Ascending aorta (tissue), 2 donors: ENCODE measurements around the gene INKA2. TPM values are rescaled to one million over a fixed set of nuclear protein-coding genes. Genes with fewer than 3 reads are reported as not detected.
A peak's percentile ranks its signal among the peaks of the same experiment; 100 is the strongest.

Experiments
- DNase-seq, 2 donors: peaks; one replicate each; pipeline ENCODE4 v3.0.0-alpha.2; 2019; ENCODE audit warnings: low spot score in 2 of 2
- H3K27ac ChIP-seq, 2 donors: fragments of 200-600 bp; sonication (generic); one replicate each; pipeline ENCODE4 v1.5.1; 2016 to 2017; ENCODE audit warnings: mild to moderate bottlenecking in 1 of 2
- H3K27me3 ChIP-seq: fragments of 200-600 bp; sonication (generic); one replicate; pipeline ENCODE4 v1.5.1; 2017
- H3K36me3 ChIP-seq, 2 donors: fragments of 200-600 bp; sonication (generic); one replicate each; pipeline ENCODE4 v1.5.1; 2016
- H3K4me1 ChIP-seq, 2 donors: fragments of 200-600 bp; sonication (generic); one replicate each; pipeline ENCODE4 v1.5.1; 2016 to 2017; ENCODE audit warnings: mild to moderate bottlenecking in 1 of 2
- H3K4me3 ChIP-seq, 2 donors: fragments of 200-600 bp; sonication (generic); one replicate each; pipeline ENCODE4 v1.5.1; 2016 to 2017; ENCODE audit warnings: mild to moderate bottlenecking in 1 of 2
- H3K9me3 ChIP-seq, 2 donors: fragments of 200-600 bp; sonication (generic); one replicate each; pipeline ENCODE4 v1.5.1; 2016
- CTCF ChIP-seq, 3 experiments: fragments of 200-600 bp in 2 of 3; fragments of 450-650 bp in 1 of 3; sonication (generic) in 2 of 3; IDR thresholded peaks; one replicate each; pipeline ENCODE4 v1.5.1; 2016 to 2019; ENCODE audit warnings: antibody characterized with exemption in 3 of 3, mild to moderate bottlenecking in 1 of 3, moderate library complexity in 1 of 3
- intact Hi-C: fragments of 100-400 bp; cut with DNase I; formaldehyde crosslinking; loops from one replicate; pipeline ENCODE4 v1.15.1; 2023
- total RNA-seq: library from RNA; depleted of rRNA; stranded (reverse); fragments of >200 nt; gene quantifications from one replicate; pipeline ENCODE4 v1.1.0, GENCODE V29; 2016

INKA2 gene
- total RNA-seq, 1 donor from 2014 or later, result not detected

- no peak for TF ChIP-seq CTCF (IDR thresholded peaks at IDR 0.05)
- Histone ChIP-seq H3K9me3 (no peaks in the 10 kb centered on the region), H3K4me3 (no peak overlapping the region), H3K36me3 (peaks cover 0 to 14% of the 10 kb centered on the region in 2 donors), H3K27ac (no peak overlapping the region), H3K27me3 (no peaks in the 10 kb centered on the region), H3K4me1 (peaks cover 0 to 7% of the 10 kb centered on the region in 2 donors)
- DNase-seq, result no peak
- intact Hi-C loops, result no loop called here
Observed at GRCh38 chr1:111723091-111723806, 15.9 kb downstream of the INKA2 start.

GRCh38 chr1:111720977-111721786 lies 18.0 kb downstream of the INKA2 start:
- no peak for DNase-seq
- H3K36me3 ChIP-seq, result peaks cover 0 to 8% of the 10 kb centered on the region in 2 donors
- H3K9me3 ChIP-seq, result no peaks in the 10 kb centered on the region
- no peaks in the 10 kb centered on the region for H3K27me3 ChIP-seq
- H3K4me3 ChIP-seq, result no peak overlapping the region
- peak overlapping the region in 1 of 2 donors; percentile 33 for H3K27ac ChIP-seq
- intact Hi-C loops, result no loop called here
- peaks cover 0 to 7% of the 10 kb centered on the region in 2 donors for H3K4me1 ChIP-seq
- no peak for TF ChIP-seq CTCF (IDR thresholded peaks at IDR 0.05)

GRCh38 chr1:111720274-111720976 lies 18.8 kb downstream of the INKA2 start:
- intact Hi-C loops, result no loop called here
- Histone ChIP-seq H3K4me3 (no peak overlapping the region), H3K27ac (peak overlapping the region; percentile 33 to 67), H3K9me3 (no peaks in the 10 kb centered on the region), H3K36me3 (peaks cover 0 to 8% of the 10 kb centered on the region in 2 donors), H3K4me1 (peaks cover 0 to 7% of the 10 kb centered on the region in 2 donors), H3K27me3 (no peaks in the 10 kb centered on the region)
- TF ChIP-seq CTCF (IDR thresholded peaks at IDR 0.05), result no peak
- DNase-seq, result no peak

- intact Hi-C loops, result no loop called here
Observed at GRCh38 chr1:111719674-111720132, 19.5 kb downstream of the INKA2 start.

More at GRCh38 chr1:111719674-111720132, 19.5 kb downstream of the INKA2 start:
- Histone ChIP-seq H3K27me3 (no peaks in the 10 kb centered on the region), H3K9me3 (no peaks in the 10 kb centered on the region), H3K4me3 (no peak overlapping the region), H3K4me1 (peaks cover 0 to 7% of the 10 kb centered on the region in 2 donors), H3K27ac (peak overlapping the region; percentile 33 to 67), H3K36me3 (peaks cover 0 to 8% of the 10 kb centered on the region in 2 donors)
- DNase-seq, result no peak
- TF ChIP-seq CTCF (IDR thresholded peaks at IDR 0.05), result no peak
